Spleen (tissue), 11 donors: ENCODE data around the gene PAPLN. TPM values are rescaled to one million over a fixed set of nuclear protein-coding genes. Genes with fewer than 3 reads are reported as not detected.
A peak's percentile ranks its signal among the peaks of the same experiment; 100 is the strongest.

Experiments
- DNase-seq: peaks from one replicate; pipeline ENCODE4 v3.0.0-alpha.2; 2020
- H3K27ac ChIP-seq, 8 donors: fragments of 200-600 bp; sonication (generic) in 7 of 8; 1 replicate in 4 of 8; 2 replicates in 4 of 8; pipeline versions ENCODE4 v1.5.0 to v1.8.0; 2016 to 2021; ENCODE audit warnings: inconsistent platforms in 4 of 8, mild to moderate bottlenecking in 4 of 8, moderate library complexity in 1 of 8
- H3K27me3 ChIP-seq, 7 donors: fragments of 200-600 bp; sonication (generic) in 6 of 7; replicated peaks in 1 of 7; 1 replicate in 4 of 7; 2 replicates in 3 of 7; pipeline versions ENCODE4 v1.5.0 to v1.8.0; 2016 to 2021; ENCODE audit warnings: inconsistent platforms in 3 of 7, mild to moderate bottlenecking in 1 of 7
- H3K36me3 ChIP-seq, 6 donors: fragments of 200-600 bp; sonication (generic) in 5 of 6; 1 replicate in 4 of 6; 2 replicates in 2 of 6; pipeline versions ENCODE4 v1.5.0 to v1.8.0; 2016 to 2021; ENCODE audit warnings: inconsistent platforms in 2 of 6
- H3K4me1 ChIP-seq, 6 donors: fragments of 200-600 bp; sonication (generic) in 5 of 6; 1 replicate in 3 of 6; 2 replicates in 3 of 6; pipeline versions ENCODE4 v1.5.0 to v1.8.0; 2016 to 2021; ENCODE audit warnings: inconsistent platforms in 3 of 6
- H3K4me3 ChIP-seq, 8 donors: fragments of 200-600 bp; sonication (generic) in 7 of 8; 1 replicate in 4 of 8; 2 replicates in 4 of 8; pipeline versions ENCODE4 v1.5.0 to v1.8.0; 2016 to 2021; ENCODE audit warnings: inconsistent platforms in 4 of 8, mild to moderate bottlenecking in 4 of 8, moderate library complexity in 2 of 8
- H3K9me3 ChIP-seq, 8 donors: fragments of 200-600 bp; sonication (generic) in 7 of 8; 1 replicate in 4 of 8; 2 replicates in 4 of 8; pipeline versions ENCODE4 v1.5.0 to v1.8.0; 2016 to 2021; ENCODE audit warnings: inconsistent platforms in 4 of 8
- POLR2A ChIP-seq, 3 donors: fragments of 450-650 bp; IDR thresholded peaks; one replicate each; pipeline ENCODE4 v1.5.1; 2017; ENCODE audit warnings: antibody characterized with exemption in 3 of 3, mild to moderate bottlenecking in 1 of 3
- POLR2AphosphoS5 ChIP-seq, 3 donors: sonication (generic); formaldehyde crosslinking; IDR thresholded peaks; one replicate each; pipeline ENCODE4 v1.5.1; 2017; ENCODE audit warnings: antibody characterized with exemption in 3 of 3
- WGBS, 5 donors: extraction: QIAGEN DNeasy Blood & Tissue Kit in 3 of 5; methylation state at CpG; one replicate each; pipeline versions ENCODE4 v1.1.5 to v1.1.7; 2013 to 2018; 5-methylcytosine and 5-hydroxymethylcytosine counted together
- intact Hi-C: fragments of 100-400 bp; cut with DNase I; formaldehyde crosslinking; loops from one replicate; pipeline ENCODE4 v1.15.0; 2023; ENCODE audit warnings: low total_unique reads
- polyA plus RNA-seq, 3 donors: library from polyadenylated mRNA; stranded (reverse); fragments of 200-250 nt; gene quantifications; one replicate each; pipeline ENCODE4 v1.2.1, GENCODE V29; 2013
- total RNA-seq, 7 donors: library from RNA; depleted of rRNA in 3 of 7; stranded (reverse); fragments of >200 nt in 3 of 7; fragmentation: NEBNext Ultra II Directional in 4 of 7; extraction: Animal tissue kit (Norgen Biotek cat#: 25700) in 4 of 7; gene quantifications; one replicate each; pipeline versions ENCODE4 v1.1.0 to v1.2.1, GENCODE V29; 2016 to 2021
- TF ChIP-seq, protein P1 (sequence below), 11 experiments: fragments of 200-600 bp in 7 of 11; fragments of 450-650 bp in 4 of 11; sonication (generic) in 4 of 11; IDR thresholded peaks in 8 of 11; conservative IDR thresholded peaks in 3 of 11; 1 replicate in 7 of 11; 2 replicates in 4 of 11; pipeline versions ENCODE4 v1.4.0 to v1.8.0; 2016 to 2021; ENCODE audit warnings: antibody characterized with exemption in 11 of 11, inconsistent platforms in 4 of 11, mild to moderate bottlenecking in 1 of 11
- donor health status: healthy with polysubstance abuse.
- donor health status: DM: no; HTN: no; CAD: no; lungs with moderate emphysema.
- donor health status: DM: no; HTN: no; CAD: no.
- donor health status: Bipolar disorder and iron deficiency.
- donor health status: healthy.
- donor health status: DM: no; HTN: no; CAD: no.
- donor health status: DM: yes; HTN: yes; CAD: no.

The PAPLN gene
- total and polyA plus RNA-seq, 10 donors: 20.3 to 57.2 (median 42.0) TPM

- H3K4me3 ChIP-seq: no peak overlapping the region
- no peak for DNase-seq
Observed at GRCh38 chr14:73258845-73259611, 21.7 kb downstream of the PAPLN start.

DNA sequence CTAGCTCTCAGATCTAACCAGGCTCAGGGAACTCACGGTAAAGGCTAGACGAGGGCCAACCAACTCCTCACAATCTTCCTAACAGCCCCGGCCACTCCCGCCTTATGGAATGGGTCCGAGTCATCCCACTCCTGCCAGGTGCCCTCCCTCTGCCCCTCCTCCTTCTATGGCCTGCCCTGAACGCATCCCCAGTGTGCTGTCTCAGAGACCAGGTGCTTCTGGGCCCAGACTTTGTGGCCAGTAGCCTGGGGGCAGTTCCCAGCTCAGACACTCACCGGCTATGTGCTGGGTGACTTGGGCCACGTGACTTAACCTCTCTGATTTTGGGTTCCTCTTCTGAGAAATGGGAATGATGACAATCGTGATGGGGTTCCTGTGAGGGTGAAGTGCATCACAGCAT lies 22.5 kb downstream of the PAPLN start:
- Histone ChIP-seq H3K4me1 (no peaks in the 10 kb centered on the region), H3K36me3 (peaks cover 0 to 26% (median 0%) of the 10 kb centered on the region in 6 donors), H3K27me3 (peaks cover 0 to 18% (median 0%) of the 10 kb centered on the region in 7 donors), H3K9me3 (no peaks in the 10 kb centered on the region), H3K4me3 (no peak overlapping the region), H3K27ac (no peak overlapping the region)
- 74 to 91% (median 87%) methylated on average over 6 to 9 of the region's 9 CpGs for WGBS, 5 donors
- TF ChIP-seq POLR2A (IDR thresholded peaks at IDR 0.05): no peak
- TF ChIP-seq POLR2AphosphoS5 (IDR thresholded peaks at IDR 0.05): no peak
- TF ChIP-seq, protein P1, sequence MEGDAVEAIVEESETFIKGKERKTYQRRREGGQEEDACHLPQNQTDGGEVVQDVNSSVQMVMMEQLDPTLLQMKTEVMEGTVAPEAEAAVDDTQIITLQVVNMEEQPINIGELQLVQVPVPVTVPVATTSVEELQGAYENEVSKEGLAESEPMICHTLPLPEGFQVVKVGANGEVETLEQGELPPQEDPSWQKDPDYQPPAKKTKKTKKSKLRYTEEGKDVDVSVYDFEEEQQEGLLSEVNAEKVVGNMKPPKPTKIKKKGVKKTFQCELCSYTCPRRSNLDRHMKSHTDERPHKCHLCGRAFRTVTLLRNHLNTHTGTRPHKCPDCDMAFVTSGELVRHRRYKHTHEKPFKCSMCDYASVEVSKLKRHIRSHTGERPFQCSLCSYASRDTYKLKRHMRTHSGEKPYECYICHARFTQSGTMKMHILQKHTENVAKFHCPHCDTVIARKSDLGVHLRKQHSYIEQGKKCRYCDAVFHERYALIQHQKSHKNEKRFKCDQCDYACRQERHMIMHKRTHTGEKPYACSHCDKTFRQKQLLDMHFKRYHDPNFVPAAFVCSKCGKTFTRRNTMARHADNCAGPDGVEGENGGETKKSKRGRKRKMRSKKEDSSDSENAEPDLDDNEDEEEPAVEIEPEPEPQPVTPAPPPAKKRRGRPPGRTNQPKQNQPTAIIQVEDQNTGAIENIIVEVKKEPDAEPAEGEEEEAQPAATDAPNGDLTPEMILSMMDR (IDR thresholded peaks at IDR 0.05 in 8 of 11, conservative IDR thresholded peaks at IDR 0.05 in 3 of 11): no peak
- intact Hi-C loops: no loop called here
- DNase-seq: peak; percentile 59

More at GRCh38 chr14:73258845-73259611, 21.7 kb downstream of the PAPLN start:
- Histone ChIP-seq H3K27me3 (peaks cover 0 to 18% (median 0%) of the 10 kb centered on the region in 7 donors), H3K9me3 (no peaks in the 10 kb centered on the region), H3K4me1 (no peaks in the 10 kb centered on the region), H3K27ac (no peak overlapping the region), H3K36me3 (peaks cover 0 to 23% (median 0%) of the 10 kb centered on the region in 6 donors)
- intact Hi-C loops: no loop called here
- 84 to 92% (median 91%) methylated on average over 15 to 20 of the region's 20 CpGs for WGBS, 5 donors
- TF ChIP-seq POLR2A (IDR thresholded peaks at IDR 0.05): no peak

DNA sequence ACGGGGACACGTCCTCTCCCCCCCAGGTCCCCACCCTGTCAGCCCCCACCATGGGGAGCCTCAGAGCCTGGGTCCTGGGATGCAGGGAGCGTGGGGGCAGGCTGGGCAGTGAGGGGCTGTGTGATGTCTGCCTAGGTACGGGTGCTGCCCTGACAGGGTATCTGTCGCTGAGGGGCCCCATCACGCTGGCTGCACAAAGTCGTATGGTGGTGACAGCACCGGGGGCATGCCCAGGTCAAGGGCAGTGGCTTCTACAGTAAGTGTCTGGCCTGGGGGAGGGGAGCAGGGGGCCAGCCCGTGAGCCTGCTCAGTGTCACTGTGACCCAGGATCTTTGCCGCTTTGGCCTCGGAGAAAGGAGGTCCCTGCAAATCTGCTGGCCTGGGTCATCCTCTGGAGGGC lies 23.3 kb downstream of the PAPLN start:
- intact Hi-C loops: no loop called here
- no peak for TF ChIP-seq POLR2A (IDR thresholded peaks at IDR 0.05)
- TF ChIP-seq, protein P1 (IDR thresholded peaks at IDR 0.05 in 8 of 11, conservative IDR thresholded peaks at IDR 0.05 in 3 of 11): no peak
- no peak for TF ChIP-seq POLR2AphosphoS5 (IDR thresholded peaks at IDR 0.05)
- H3K4me3 ChIP-seq: no peak overlapping the region
- peaks cover 0 to 18% (median 0%) of the 10 kb centered on the region in 7 donors for H3K27me3 ChIP-seq
- DNase-seq: peak; percentile 58
- H3K27ac ChIP-seq: no peak overlapping the region
- peaks cover 0 to 23% (median 0%) of the 10 kb centered on the region in 6 donors for H3K36me3 ChIP-seq
- WGBS, 5 donors: 62 to 80% (median 78%) methylated on average over 8 to 11 of the region's 11 CpGs
- no peaks in the 10 kb centered on the region for H3K4me1 ChIP-seq
- no peaks in the 10 kb centered on the region for H3K9me3 ChIP-seq

DNA sequence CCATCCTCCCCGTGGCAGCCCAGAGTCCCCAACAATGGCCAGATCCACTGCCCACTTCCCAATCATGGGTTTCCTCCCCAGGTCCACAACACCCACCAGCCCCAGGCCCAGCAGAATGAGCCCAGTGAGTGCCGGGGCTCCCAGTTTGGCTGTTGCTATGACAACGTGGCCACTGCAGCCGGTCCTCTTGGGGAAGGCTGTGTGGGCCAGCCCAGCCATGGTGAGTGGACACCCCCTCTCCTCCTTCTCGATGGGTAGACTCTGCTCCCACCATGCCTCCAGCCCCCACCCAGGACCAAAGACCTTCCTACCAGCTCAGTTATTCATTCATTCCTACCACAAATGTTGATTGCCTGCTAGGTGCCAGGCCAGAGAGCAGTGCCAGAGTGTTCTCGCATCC lies 23.8 kb downstream of the PAPLN start:
- peak; percentile 61 for DNase-seq
- Histone ChIP-seq H3K27ac (no peak overlapping the region), H3K4me3 (no peak overlapping the region), H3K4me1 (no peaks in the 10 kb centered on the region), H3K9me3 (no peaks in the 10 kb centered on the region), H3K27me3 (peaks cover 0 to 18% (median 0%) of the 10 kb centered on the region in 7 donors), H3K36me3 (peaks cover 0 to 23% (median 0%) of the 10 kb centered on the region in 6 donors)
- TF ChIP-seq POLR2AphosphoS5 (IDR thresholded peaks at IDR 0.05): no peak
- TF ChIP-seq, protein P1 (IDR thresholded peaks at IDR 0.05 in 8 of 11, conservative IDR thresholded peaks at IDR 0.05 in 3 of 11): no peak
- TF ChIP-seq POLR2A (IDR thresholded peaks at IDR 0.05): no peak
- 72 to 89% (median 76%) methylated on average over 4 to 6 of the region's 6 CpGs for WGBS, 5 donors
- intact Hi-C loops: no loop called here
